Activated T-helper 1 cell treated with anti-CD3 and anti-CD28 coated beads, Interleukin-12 subunit alpha, Interleukin-12 subunit beta, Interleukin-2, Interleukin-4 antibody, amounts not matched to agents 30 ng/mL and 10 ng/mL and 1 ng/mL, durations not matched to agents 14 hours and 24 hours and 36 hours (primary cell): Measurements from ENCODE around the gene TEX48. TPM values are rescaled to one million over a fixed set of nuclear protein-coding genes. Genes with fewer than 3 reads are reported as not detected.

Experiments
- DNase-seq: peaks from one replicate; pipeline ENCODE4 v3.0.0; 2021; ENCODE audit warnings: low spot score
- H3K27ac Mint-ChIP-seq: one replicate; pipeline ENCODE4 v1.8.0; 2021; ENCODE audit warnings: mild to moderate bottlenecking, mixed read lengths
- H3K27me3 Mint-ChIP-seq: one replicate; pipeline ENCODE4 v1.8.0; 2022; ENCODE audit warnings: mild to moderate bottlenecking, moderate library complexity, mixed read lengths; ENCODE audit not compliant: insufficient read depth
- H3K36me3 Mint-ChIP-seq: one replicate; pipeline ENCODE4 v1.8.0; 2021; ENCODE audit warnings: low read depth, mixed read lengths
- H3K4me1 Mint-ChIP-seq: one replicate; pipeline ENCODE4 v1.8.0; 2021; ENCODE audit warnings: low read depth, mixed read lengths
- H3K4me3 Mint-ChIP-seq: one replicate; pipeline ENCODE4 v1.8.0; 2021; ENCODE audit warnings: mild to moderate bottlenecking, moderate library complexity, mixed read lengths
- H3K9me3 Mint-ChIP-seq: one replicate; pipeline ENCODE4 v1.8.0; 2021; ENCODE audit warnings: mixed read lengths
- intact Hi-C: fragments of 100-400 bp; cut with micrococcal nuclease; formaldehyde crosslinking; loops from one replicate; pipeline ENCODE4 v1.15.1; 2024
- total RNA-seq: library from RNA; stranded (reverse); gene quantifications from 2 replicates; pipeline ENCODE4 v1.2.3, GENCODE V29; 2022

TEX48 gene
- total RNA-seq, 1 donor from 2014 or later, result 1.2 TPM

GRCh38 chr9:114626415-114627020 lies 55.5 kb downstream of the TEX48 start:
- H3K36me3 Mint-ChIP-seq, result peaks cover 36% of the 10 kb centered on the region
- no peak overlapping the region for H3K27ac Mint-ChIP-seq
- no peaks in the 10 kb centered on the region for H3K9me3 Mint-ChIP-seq
- H3K4me1 Mint-ChIP-seq, result no peaks in the 10 kb centered on the region
- no peak for DNase-seq
- no peaks in the 10 kb centered on the region for H3K27me3 Mint-ChIP-seq
- H3K4me3 Mint-ChIP-seq, result no peak overlapping the region
- intact Hi-C loops, result no loop called here

GRCh38 chr9:114624677-114625076 lies 57.3 kb downstream of the TEX48 start:
- DNase-seq, result no peak
- no peak overlapping the region for H3K27ac Mint-ChIP-seq
- no peaks in the 10 kb centered on the region for H3K9me3 Mint-ChIP-seq
- H3K27me3 Mint-ChIP-seq, result no peaks in the 10 kb centered on the region
- H3K4me1 Mint-ChIP-seq, result peaks cover 2% of the 10 kb centered on the region
- H3K4me3 Mint-ChIP-seq, result no peak overlapping the region
- intact Hi-C loops, result no loop called here
- H3K36me3 Mint-ChIP-seq, result peaks cover 39% of the 10 kb centered on the region

- intact Hi-C loops, result no loop called here
- H3K36me3 Mint-ChIP-seq, result peaks cover 40% of the 10 kb centered on the region
- peaks cover 16% of the 10 kb centered on the region for H3K4me1 Mint-ChIP-seq
- no peak overlapping the region for H3K4me3 Mint-ChIP-seq
- H3K9me3 Mint-ChIP-seq, result no peaks in the 10 kb centered on the region
- H3K27me3 Mint-ChIP-seq, result no peaks in the 10 kb centered on the region
- DNase-seq, result no peak
- no peak overlapping the region for H3K27ac Mint-ChIP-seq
These were observed 59.9 kb downstream of the TEX48 start for GRCh38 chr9:114621975-114622609.

- H3K9me3 Mint-ChIP-seq, result no peaks in the 10 kb centered on the region
- H3K4me3 Mint-ChIP-seq, result no peak overlapping the region
- H3K4me1 Mint-ChIP-seq, result peaks cover 22% of the 10 kb centered on the region
- H3K27ac Mint-ChIP-seq, result no peak overlapping the region
- DNase-seq, result no peak
- intact Hi-C loops, result no loop called here
- H3K27me3 Mint-ChIP-seq, result no peaks in the 10 kb centered on the region
- H3K36me3 Mint-ChIP-seq, result peaks cover 38% of the 10 kb centered on the region
These were observed 60.4 kb downstream of the TEX48 start for GRCh38 chr9:114621561-114621960.

GRCh38 chr9:114619191-114619761 lies 62.7 kb downstream of the TEX48 start:
- no peak for DNase-seq
- peak overlapping the region; percentile 89 for H3K27ac Mint-ChIP-seq
- no peaks in the 10 kb centered on the region for H3K27me3 Mint-ChIP-seq
- intact Hi-C loops, result no loop called here
- H3K9me3 Mint-ChIP-seq, result no peaks in the 10 kb centered on the region
- peaks cover 32% of the 10 kb centered on the region for H3K4me1 Mint-ChIP-seq
- peak overlapping the region; percentile 64 for H3K4me3 Mint-ChIP-seq
- peaks cover 36% of the 10 kb centered on the region for H3K36me3 Mint-ChIP-seq

GRCh38 chr9:114616684-114617520 lies 65.1 kb downstream of the TEX48 start:
- peaks cover 35% of the 10 kb centered on the region for H3K36me3 Mint-ChIP-seq
- H3K27me3 Mint-ChIP-seq, result no peaks in the 10 kb centered on the region
- intact Hi-C loops, result no loop called here
- H3K9me3 Mint-ChIP-seq, result no peaks in the 10 kb centered on the region
- H3K4me1 Mint-ChIP-seq, result peaks cover 56% of the 10 kb centered on the region
- no peak for DNase-seq
- peak overlapping the region; percentile 86 for H3K27ac Mint-ChIP-seq
- peak overlapping the region; percentile 56 for H3K4me3 Mint-ChIP-seq

Other genes starting within 250 kb of the TEX48 start
- 2.2 and 2.4 TPM in 2 replicates for gene WHRN, start 176.7 kb downstream of the TEX48 start, total RNA-seq
- 57.2 and 61.0 TPM in 2 replicates for gene ATP6V1G1, start 94.4 kb downstream of the TEX48 start, total RNA-seq
- 23.5 and 26.4 TPM in 2 replicates for gene TMEM268, start 70.9 kb downstream of the TEX48 start, total RNA-seq
- gene TEX53, start 24.4 kb downstream of the TEX48 start, total RNA-seq, result not detected in 2 replicates
- gene TNFSF15, start 123.8 kb upstream of the TEX48 start, total RNA-seq, result 1.4 and 1.5 TPM in 2 replicates
- gene TNFSF8, start 248.4 kb upstream of the TEX48 start, total RNA-seq, result 200 and 207 TPM in 2 replicates